ENCODE data around the gene ADAM22.

GRCh38 chr7:88216276-88216675, 282.2 kb downstream of the ADAM22 start:
- TF ChIP-seq CTCF (IDR thresholded peaks at IDR 0.05) = no peak
- TF ChIP-seq POLR2A (IDR thresholded peaks at IDR 0.05) = no peak
